ENCODE measurements around the gene PSMD10. TPM values are rescaled to one million over a fixed set of nuclear protein-coding genes. Genes with fewer than 3 reads are reported as not detected.

Gene PSMD10
- polyA plus RNA-seq, 2 of the 4 experiments (the other 2 are of a cell fraction) = 109 to 163 TPM

- no peak for ATAC-seq
- H3K4me2 ChIP-seq = no peak overlapping the region
- POLR2A ChIA-PET = no interaction called here
- H3K9me3 ChIP-seq = no peaks in the 10 kb centered on the region
- 85% methylated on average over 1 of the region's 1 CpG for WGBS (ENCODE audit: missing lambda C conversion rate)
- CTCF ChIA-PET = interaction anchor here (3.0 kb wide), 1 partner anchor 39 kb away, joined by 13 read pairs; no protein-coding TSS in a partner anchor
- H3K27ac ChIP-seq = no peak overlapping the region
- TF ChIP-seq HOXA7 (CRISPR knock-in tag; IDR thresholded peaks at IDR 0.05) (no peak), ZC3H11A (IDR thresholded peaks at IDR 0.05) (no peak), BHLHE40 (IDR thresholded peaks at IDR 0.05; ENCODE audit: low read depth, low read length) (no peak), HES2 (IDR thresholded peaks at IDR 0.05) (no peak), GATA3 (IDR thresholded peaks at IDR 0.05; ENCODE audit: borderline replicate concordance) (no peak), RAD21 (conservative IDR thresholded peaks at IDR 0.05 in 1 of 2, IDR thresholded peaks at IDR 0.05 in 1 of 2) (no peak), JUNB (IDR thresholded peaks at IDR 0.05) (no peak), NFE2L2 (conservative IDR thresholded peaks at IDR 0.05; ENCODE audit: low read length) (no peak), HEYL (CRISPR knock-in tag; IDR thresholded peaks at IDR 0.05) (no peak)
- DNase-seq (ENCODE audit: low read depth in 1 of 2, low spot score in 1 of 2) = no peak
- no peak overlapping the region for H3K4me3 ChIP-seq
- FAIRE-seq = peak; percentile 93
- no peaks in the 10 kb centered on the region for H3K4me1 ChIP-seq
These were observed 31.5 kb downstream of the PSMD10 start for GRCh38 chrX:108059801-108060200.

- Histone ChIP-seq H3K4me3 (no peak overlapping the region), H3K4me1 (no peaks in the 10 kb centered on the region), H3K27ac (no peak overlapping the region), H3K9me3 (no peaks in the 10 kb centered on the region), H3K4me2 (no peak overlapping the region)
- DNase-seq (ENCODE audit: low read depth in 1 of 2, low spot score in 1 of 2) (no peak), FAIRE-seq (peak; percentile 68), ATAC-seq (no peak)
- TF ChIP-seq JUN (IDR thresholded peaks at IDR 0.05) = no peak
- TF ChIP-seq FOSL2 (IDR thresholded peaks at IDR 0.05) = no peak
- no peak for TF ChIP-seq FOSL2 (CRISPR knock-in tag; IDR thresholded peaks at IDR 0.05)
- TF ChIP-seq KDM1A (IDR thresholded peaks at IDR 0.05; ENCODE audit: low read depth) = no peak
- TF ChIP-seq NR3C1 (IDR thresholded peaks at IDR 0.05) = no peak
- no peak for TF ChIP-seq RARB (CRISPR knock-in tag; IDR thresholded peaks at IDR 0.05)
- no peak for TF ChIP-seq CBX2 (IDR thresholded peaks at IDR 0.05; ENCODE audit: borderline replicate concordance, low read depth)
- no peak for TF ChIP-seq HDAC2 (IDR thresholded peaks at IDR 0.05)
- no peak for TF ChIP-seq FOSB (CRISPR knock-in tag; IDR thresholded peaks at IDR 0.05)
- TF ChIP-seq, protein P1, sequence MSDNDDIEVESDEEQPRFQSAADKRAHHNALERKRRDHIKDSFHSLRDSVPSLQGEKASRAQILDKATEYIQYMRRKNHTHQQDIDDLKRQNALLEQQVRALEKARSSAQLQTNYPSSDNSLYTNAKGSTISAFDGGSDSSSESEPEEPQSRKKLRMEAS (IDR thresholded peaks at IDR 0.05) = no peak
- TF ChIP-seq TFCP2L1 (CRISPR knock-in tag; IDR thresholded peaks at IDR 0.05) = no peak
- TF ChIP-seq FOXS1 (CRISPR knock-in tag; IDR thresholded peaks at IDR 0.05) = no peak
- TF ChIP-seq CHD2 (IDR thresholded peaks at IDR 0.05; ENCODE audit: low read length, partially characterized antibody) = no peak
- TF ChIP-seq GATA3 (IDR thresholded peaks at IDR 0.05; ENCODE audit: borderline replicate concordance) = no peak
- no peak for TF ChIP-seq ZSCAN20 (CRISPR knock-in tag; IDR thresholded peaks at IDR 0.05)
- TF ChIP-seq SMC3 (IDR thresholded peaks at IDR 0.05) = no peak
- no peak for TF ChIP-seq MYC (IDR thresholded peaks at IDR 0.05; ENCODE audit: borderline replicate concordance, low read length)
- TF ChIP-seq POLR2A (IDR thresholded peaks at IDR 0.05; ENCODE audit: low read length) = no peak
- ChIA-PET CTCF (no interaction called here), POLR2A (no interaction called here)
These were observed 35.8 kb downstream of the PSMD10 start for GRCh38 chrX:108055546-108055945.

DNA sequence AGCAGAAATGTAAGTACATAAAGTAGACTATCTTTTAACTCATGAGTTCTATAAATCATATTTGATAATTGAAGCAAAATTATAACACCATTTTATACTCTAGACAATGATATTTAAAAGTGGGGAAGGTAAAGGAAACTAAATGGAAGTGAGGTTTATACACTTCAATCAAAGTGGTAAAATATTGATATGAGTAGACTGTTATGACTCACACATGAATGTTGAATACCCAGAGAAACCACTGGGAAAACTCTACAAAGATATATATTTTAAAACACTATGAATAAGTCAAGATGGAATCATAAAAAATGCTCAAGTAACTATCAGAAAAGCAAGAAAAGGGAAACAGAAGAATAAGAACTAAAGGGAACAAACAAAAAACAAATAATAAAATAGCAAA lies 38.1 kb downstream of the PSMD10 start:
- Histone ChIP-seq H3K4me1 (no peaks in the 10 kb centered on the region), H3K4me3 (no peak overlapping the region), H3K27ac (no peak overlapping the region), H3K9me3 (no peaks in the 10 kb centered on the region), H3K4me2 (no peak overlapping the region)
- no peak for DNase-seq (ENCODE audit: low read depth in 1 of 2, low spot score in 1 of 2)
- FAIRE-seq = peak; percentile 93
- ChIA-PET POLR2A (no interaction called here), CTCF (no interaction called here)
- TF ChIP-seq TP53 (CRISPR knock-in tag; IDR thresholded peaks at IDR 0.05) (no peak), RNF2 (IDR thresholded peaks at IDR 0.05; ENCODE audit: borderline replicate concordance, low read depth) (no peak), CHD4 (IDR thresholded peaks at IDR 0.05; ENCODE audit: borderline replicate concordance) (no peak), ESRRA (IDR thresholded peaks at IDR 0.05; ENCODE audit: borderline replicate concordance, low read length) (no peak), EHMT2 (IDR thresholded peaks at IDR 0.05; ENCODE audit: low read depth) (no peak), ZC3H11A (IDR thresholded peaks at IDR 0.05) (no peak), JUN (IDR thresholded peaks at IDR 0.05) (no peak)
- TF ChIP-seq, protein P2, sequence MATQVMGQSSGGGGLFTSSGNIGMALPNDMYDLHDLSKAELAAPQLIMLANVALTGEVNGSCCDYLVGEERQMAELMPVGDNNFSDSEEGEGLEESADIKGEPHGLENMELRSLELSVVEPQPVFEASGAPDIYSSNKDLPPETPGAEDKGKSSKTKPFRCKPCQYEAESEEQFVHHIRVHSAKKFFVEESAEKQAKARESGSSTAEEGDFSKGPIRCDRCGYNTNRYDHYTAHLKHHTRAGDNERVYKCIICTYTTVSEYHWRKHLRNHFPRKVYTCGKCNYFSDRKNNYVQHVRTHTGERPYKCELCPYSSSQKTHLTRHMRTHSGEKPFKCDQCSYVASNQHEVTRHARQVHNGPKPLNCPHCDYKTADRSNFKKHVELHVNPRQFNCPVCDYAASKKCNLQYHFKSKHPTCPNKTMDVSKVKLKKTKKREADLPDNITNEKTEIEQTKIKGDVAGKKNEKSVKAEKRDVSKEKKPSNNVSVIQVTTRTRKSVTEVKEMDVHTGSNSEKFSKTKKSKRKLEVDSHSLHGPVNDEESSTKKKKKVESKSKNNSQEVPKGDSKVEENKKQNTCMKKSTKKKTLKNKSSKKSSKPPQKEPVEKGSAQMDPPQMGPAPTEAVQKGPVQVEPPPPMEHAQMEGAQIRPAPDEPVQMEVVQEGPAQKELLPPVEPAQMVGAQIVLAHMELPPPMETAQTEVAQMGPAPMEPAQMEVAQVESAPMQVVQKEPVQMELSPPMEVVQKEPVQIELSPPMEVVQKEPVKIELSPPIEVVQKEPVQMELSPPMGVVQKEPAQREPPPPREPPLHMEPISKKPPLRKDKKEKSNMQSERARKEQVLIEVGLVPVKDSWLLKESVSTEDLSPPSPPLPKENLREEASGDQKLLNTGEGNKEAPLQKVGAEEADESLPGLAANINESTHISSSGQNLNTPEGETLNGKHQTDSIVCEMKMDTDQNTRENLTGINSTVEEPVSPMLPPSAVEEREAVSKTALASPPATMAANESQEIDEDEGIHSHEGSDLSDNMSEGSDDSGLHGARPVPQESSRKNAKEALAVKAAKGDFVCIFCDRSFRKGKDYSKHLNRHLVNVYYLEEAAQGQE (IDR thresholded peaks at IDR 0.05) = no peak
- TF ChIP-seq, protein P3, sequence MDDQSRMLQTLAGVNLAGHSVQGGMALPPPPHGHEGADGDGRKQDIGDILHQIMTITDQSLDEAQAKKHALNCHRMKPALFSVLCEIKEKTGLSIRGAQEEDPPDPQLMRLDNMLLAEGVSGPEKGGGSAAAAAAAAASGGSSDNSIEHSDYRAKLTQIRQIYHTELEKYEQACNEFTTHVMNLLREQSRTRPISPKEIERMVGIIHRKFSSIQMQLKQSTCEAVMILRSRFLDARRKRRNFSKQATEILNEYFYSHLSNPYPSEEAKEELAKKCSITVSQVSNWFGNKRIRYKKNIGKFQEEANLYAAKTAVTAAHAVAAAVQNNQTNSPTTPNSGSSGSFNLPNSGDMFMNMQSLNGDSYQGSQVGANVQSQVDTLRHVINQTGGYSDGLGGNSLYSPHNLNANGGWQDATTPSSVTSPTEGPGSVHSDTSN (IDR thresholded peaks at IDR 0.05) = no peak
- no peak for ATAC-seq

All from A549 (cell line).